ENCODE measurements around the gene FAM210B.

Gene FAM210B

DNA sequence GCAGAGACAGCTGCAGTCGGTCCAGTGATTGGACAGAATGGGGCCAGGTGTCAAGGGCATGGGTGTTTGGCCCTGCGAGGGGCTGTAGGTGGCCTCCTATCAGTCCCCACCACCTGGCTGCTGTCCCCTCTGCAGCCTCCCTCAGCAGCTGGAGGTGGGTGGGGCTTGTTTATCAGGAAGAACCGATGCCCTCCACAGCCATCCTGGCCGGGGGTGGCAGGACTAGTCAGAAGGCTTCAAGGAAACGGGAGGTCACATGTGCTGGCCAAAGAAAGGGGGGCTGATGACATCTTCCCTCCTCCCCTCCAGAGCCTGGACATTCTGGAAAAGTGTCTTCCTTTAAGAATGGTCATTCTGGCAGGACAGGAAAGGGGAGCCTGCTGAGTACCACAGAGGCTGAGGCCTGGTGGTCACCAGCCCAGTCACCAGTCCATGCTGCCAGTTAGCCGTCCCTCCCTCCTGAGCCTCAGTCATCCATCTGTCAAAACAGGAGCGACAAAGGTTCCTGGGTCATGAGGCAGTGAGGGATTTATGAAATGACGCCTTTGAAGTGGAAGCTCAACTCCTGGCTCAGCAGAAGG is 4.1 kb downstream of the FAM210B start:
- TF ChIP-seq, protein P1, sequence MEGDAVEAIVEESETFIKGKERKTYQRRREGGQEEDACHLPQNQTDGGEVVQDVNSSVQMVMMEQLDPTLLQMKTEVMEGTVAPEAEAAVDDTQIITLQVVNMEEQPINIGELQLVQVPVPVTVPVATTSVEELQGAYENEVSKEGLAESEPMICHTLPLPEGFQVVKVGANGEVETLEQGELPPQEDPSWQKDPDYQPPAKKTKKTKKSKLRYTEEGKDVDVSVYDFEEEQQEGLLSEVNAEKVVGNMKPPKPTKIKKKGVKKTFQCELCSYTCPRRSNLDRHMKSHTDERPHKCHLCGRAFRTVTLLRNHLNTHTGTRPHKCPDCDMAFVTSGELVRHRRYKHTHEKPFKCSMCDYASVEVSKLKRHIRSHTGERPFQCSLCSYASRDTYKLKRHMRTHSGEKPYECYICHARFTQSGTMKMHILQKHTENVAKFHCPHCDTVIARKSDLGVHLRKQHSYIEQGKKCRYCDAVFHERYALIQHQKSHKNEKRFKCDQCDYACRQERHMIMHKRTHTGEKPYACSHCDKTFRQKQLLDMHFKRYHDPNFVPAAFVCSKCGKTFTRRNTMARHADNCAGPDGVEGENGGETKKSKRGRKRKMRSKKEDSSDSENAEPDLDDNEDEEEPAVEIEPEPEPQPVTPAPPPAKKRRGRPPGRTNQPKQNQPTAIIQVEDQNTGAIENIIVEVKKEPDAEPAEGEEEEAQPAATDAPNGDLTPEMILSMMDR (IDR thresholded peaks at IDR 0.05) = no peak

DNA sequence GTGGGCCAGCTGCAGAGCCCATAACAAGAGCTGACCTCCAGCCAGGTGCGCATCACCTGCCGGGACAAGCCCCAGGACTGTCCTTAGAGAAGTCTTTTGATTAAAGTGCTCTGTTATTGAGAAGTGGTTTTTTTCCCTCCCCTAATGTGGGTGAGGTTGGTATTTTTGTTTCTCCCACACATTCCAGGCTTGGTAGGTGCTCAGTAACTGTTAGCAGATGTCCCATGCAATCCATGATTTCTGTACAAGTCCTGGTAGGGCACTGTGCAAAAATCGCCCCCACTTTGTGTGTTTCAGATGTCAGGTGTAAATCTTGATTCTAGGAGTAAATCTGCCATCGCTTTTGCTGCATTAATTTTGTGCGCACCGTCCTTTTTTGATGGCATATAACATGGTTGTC is 4.7 kb downstream of the FAM210B start:
- TF ChIP-seq, protein P1 (IDR thresholded peaks at IDR 0.05) = no peak

DNA sequence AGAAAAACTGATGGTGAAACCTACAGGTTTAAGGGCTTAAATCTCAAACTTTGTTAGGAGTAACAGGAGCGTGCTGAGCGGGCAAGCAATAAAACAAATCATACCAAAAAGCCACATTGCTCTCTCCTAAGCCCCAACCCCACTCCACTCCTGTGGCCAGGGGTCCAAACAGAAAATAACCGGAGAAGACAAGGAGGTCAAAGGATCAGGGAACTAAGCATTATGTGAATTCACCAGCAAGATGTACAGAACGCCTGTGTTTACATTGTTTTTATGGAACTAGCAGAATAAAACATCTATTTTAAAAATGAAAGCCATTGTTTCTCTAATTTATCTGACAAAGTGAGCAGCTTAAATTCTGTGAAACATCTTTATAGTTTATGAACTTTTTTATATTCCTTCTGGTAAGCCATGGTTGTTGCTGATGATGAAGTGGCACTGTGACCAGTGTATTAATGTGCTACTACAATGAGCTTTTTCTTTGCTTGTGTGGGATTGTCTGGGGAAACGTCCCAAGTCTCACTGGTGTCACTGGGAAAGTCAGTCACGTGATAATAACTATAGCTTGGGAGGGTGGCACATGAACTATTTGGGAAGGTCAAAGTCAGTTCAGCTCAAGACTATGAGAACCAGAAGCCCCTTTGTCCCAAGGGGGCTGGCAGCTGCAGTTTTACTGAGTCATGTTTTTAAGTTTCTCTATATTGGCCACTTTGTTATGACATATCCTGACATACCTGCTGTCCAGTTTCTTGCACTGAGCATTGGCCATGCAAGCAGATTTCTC is 9.8 kb downstream of the FAM210B start:
- TF ChIP-seq, protein P1 (IDR thresholded peaks at IDR 0.05) = no peak

DNA sequence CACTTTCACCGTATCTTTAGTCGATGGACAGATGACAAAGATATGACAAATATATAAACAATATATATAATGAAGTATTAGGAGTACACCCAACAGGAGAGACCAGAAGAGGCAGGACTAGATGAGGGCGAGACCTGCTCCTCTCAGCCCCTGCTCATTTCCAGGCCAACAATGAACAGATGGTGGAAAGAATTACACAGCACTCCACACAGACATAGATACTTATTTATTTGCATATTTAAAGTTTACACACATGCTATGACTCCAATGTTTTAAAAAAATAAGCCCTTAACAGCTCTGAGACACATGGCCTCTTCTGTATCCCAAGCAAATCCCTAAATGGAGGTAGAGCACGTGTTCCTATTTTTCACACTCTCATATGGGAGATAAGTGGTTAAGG is 10.4 kb downstream of the FAM210B start:
- TF ChIP-seq, protein P1 (IDR thresholded peaks at IDR 0.05) = no peak

DNA sequence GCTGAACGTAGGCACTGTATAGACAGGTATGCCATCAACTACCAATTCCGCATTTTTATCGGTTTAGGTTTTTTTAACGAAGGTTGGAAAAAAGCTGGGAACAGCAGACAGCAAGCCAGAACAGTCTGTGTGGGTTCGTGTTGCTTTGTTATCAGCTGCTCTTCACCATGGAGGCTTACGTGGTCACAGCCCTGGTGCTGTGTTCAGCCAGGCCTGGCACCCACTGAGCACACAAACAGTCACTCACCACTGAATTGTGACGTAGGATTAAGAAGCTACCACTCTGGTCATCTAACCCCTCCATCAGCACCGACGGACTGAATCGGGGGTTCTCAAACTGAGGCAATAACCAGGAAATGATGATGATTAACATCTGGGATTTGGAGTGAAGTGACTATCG is 13.2 kb downstream of the FAM210B start:
- TF ChIP-seq, protein P1 (IDR thresholded peaks at IDR 0.05) = no peak

DNA sequence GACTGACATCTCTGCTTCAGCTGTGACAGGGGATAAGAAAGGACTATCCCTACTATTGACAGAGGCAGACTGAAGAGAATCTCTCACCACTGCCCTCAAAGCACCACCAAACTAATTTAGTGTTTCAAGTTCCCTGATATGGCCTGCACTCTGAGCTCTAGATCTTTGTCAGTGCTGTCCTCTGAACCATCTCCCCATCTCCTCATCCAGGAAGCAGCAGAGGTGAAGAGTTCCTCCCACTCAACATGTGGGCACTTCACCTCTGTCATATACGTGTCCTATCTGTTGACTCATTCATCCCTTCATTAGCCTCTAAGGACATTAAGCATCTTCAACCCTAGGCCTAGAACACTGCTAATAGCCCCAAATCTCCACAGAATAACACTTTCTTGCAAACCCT is 14.1 kb downstream of the FAM210B start:
- TF ChIP-seq, protein P1 (IDR thresholded peaks at IDR 0.05) = no peak

DNA sequence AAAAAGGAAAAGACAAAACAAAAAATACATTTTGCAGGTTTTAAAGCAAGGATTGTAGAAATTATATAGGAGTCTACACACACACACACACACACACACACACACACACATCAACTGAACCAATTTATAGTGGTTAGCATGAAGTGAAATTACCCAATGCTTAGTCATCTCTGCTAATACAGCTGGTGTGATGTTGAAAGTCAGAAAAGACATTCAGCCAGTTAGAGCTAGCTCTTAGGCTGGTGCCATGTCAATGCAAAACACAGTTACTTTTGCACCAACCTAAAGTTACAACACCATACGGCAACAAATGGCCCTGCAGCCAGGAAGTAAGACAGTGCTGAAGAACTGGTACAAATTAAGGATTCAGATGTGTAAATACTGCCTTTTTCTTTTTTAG is 15.2 kb downstream of the FAM210B start:
- TF ChIP-seq, protein P1 (IDR thresholded peaks at IDR 0.05) = no peak
